K562 (cell line): ENCODE results near the gene RNF222. TPM values are rescaled to one million over a fixed set of nuclear protein-coding genes. Genes with fewer than 3 reads are reported as not detected.
A peak's percentile ranks its signal among the peaks of the same experiment; 100 is the strongest.

ENCODE experiments used
- CBX5 ChIP-seq: IDR thresholded peaks from 2 replicates; pipeline ENCODE4 v1.6.1; 2014; ENCODE audit warnings: low read depth, borderline replicate concordance
- EP300 ChIP-seq: IDR thresholded peaks from 2 replicates; pipeline ENCODE4 v1.6.1; 2012; ENCODE audit warnings: low read length, improper control_type of control experiment
- EWSR1 ChIP-seq: fragments of 450-650 bp; IDR thresholded peaks from 2 replicates; pipeline ENCODE4 v1.6.1; 2018; ENCODE audit warnings: borderline replicate concordance, mild to moderate bottlenecking, low read depth, moderate library complexity; ENCODE audit not compliant: partially characterized antibody
- GATAD2B ChIP-seq: fragments of 450-650 bp; IDR thresholded peaks from 2 replicates; pipeline ENCODE4 v1.6.1; 2017; ENCODE audit warnings: mild to moderate bottlenecking, borderline replicate concordance
- GTF2A2 ChIP-seq: IDR thresholded peaks from 2 replicates; pipeline ENCODE4 v1.6.1; 2016; ENCODE audit warnings: mild to moderate bottlenecking, missing genetic modification characterization, missing compliant biosample characterization
- HCFC1 ChIP-seq: IDR thresholded peaks from 2 replicates; pipeline ENCODE4 v1.6.1; 2012; ENCODE audit warnings: low read depth, low read length, improper control_type of control experiment
- HEY1 ChIP-seq: fragments of 250-450 bp; sonication (Bioruptor Pico); IDR thresholded peaks from 2 replicates; pipeline ENCODE4 v1.5.0; 2020; ENCODE audit warnings: mild to moderate bottlenecking, moderate library complexity, borderline replicate concordance
- JUN ChIP-seq, 2 experiments: sonication (generic) in 1 of 2; formaldehyde crosslinking in 1 of 2; IDR thresholded peaks; 2 replicates each; pipeline versions ENCODE4 v1.6.1 to v1.8.0; 2012 to 2022; ENCODE audit warnings: borderline replicate concordance in 2 of 2, mild to moderate bottlenecking in 2 of 2, improper control_type of control experiment in 1 of 2, low read depth in 1 of 2, low read length in 1 of 2, missing genetic modification reagents in 1 of 2
- NCOA1 ChIP-seq: fragments of 450-650 bp; IDR thresholded peaks from 2 replicates; pipeline ENCODE4 v1.6.1; 2016; ENCODE audit warnings: low read depth
- NFATC3 ChIP-seq: fragments of 450-650 bp; IDR thresholded peaks from 2 replicates; pipeline ENCODE4 v1.6.1; 2017; ENCODE audit warnings: mild to moderate bottlenecking
- NFE2 ChIP-seq: IDR thresholded peaks from 2 replicates; pipeline ENCODE4 v1.6.1; 2014; ENCODE audit warnings: antibody characterized with exemption, low read depth
- PRPF4 ChIP-seq: fragments of 200-400 bp; formaldehyde crosslinking; IDR thresholded peaks from one replicate; pipeline ENCODE4 v1.6.1; 2017; ENCODE audit warnings: low read length, low read depth, mild to moderate bottlenecking; ENCODE audit not compliant: insufficient read depth, poor library complexity, severe bottlenecking
- SMARCA4 ChIP-seq: fragments of 450-650 bp; IDR thresholded peaks from 2 replicates; pipeline ENCODE4 v1.6.1; 2016
- SRF ChIP-seq, 2 experiments: fragments of 250-450, 450-650 bp in 1 of 2; sonication (Bioruptor Pico) in 1 of 2; sonication (generic) in 1 of 2; formaldehyde crosslinking; IDR thresholded peaks; 2 replicates each; pipeline versions ENCODE4 v1.5.0 to v1.5.1; 2020 to 2022; ENCODE audit warnings: mild to moderate bottlenecking in 1 of 2, missing genetic modification reagents in 1 of 2
- TOE1 ChIP-seq, 2 experiments: fragments of 450-650 bp in 1 of 2; sonication (generic) in 1 of 2; formaldehyde crosslinking in 1 of 2; IDR thresholded peaks; 2 replicates each; pipeline versions ENCODE4 v1.7.1 to v1.8.0; 2016 to 2022; ENCODE audit warnings: borderline replicate concordance in 2 of 2, mild to moderate bottlenecking in 2 of 2, antibody characterized with exemption in 1 of 2, inconsistent platforms in 1 of 2, low read depth in 1 of 2, missing genetic modification reagents in 1 of 2, moderate library complexity in 1 of 2
- U2AF1 ChIP-seq: fragments of 200-400 bp; formaldehyde crosslinking; optimal IDR thresholded peaks from 2 replicates; pipeline ENCODE3; 2017; ENCODE audit warnings: mild to moderate bottlenecking, low read depth, low read length, moderate library complexity
- ZEB2 ChIP-seq: fragments of 450-650 bp; IDR thresholded peaks from 2 replicates; pipeline ENCODE4 v1.6.1; 2016
- ZNF551 ChIP-seq: fragments of 250-450 bp; sonication (Bioruptor Pico); IDR thresholded peaks from 2 replicates; pipeline ENCODE4 v1.5.0; 2021; ENCODE audit warnings: mild to moderate bottlenecking, moderate library complexity
- polyA plus RNA-seq, 8 experiments: library from polyadenylated mRNA; depleted of rRNA in 4 of 8; stranded (reverse) in 5 of 8; unstranded in 3 of 8; fragments of >200 nt; fragmentation: Nextera tagmentation in 2 of 8; fragmentation: Illumina TruSeq in 1 of 8; extraction: Ambion mirVana in 2 of 8; extraction: Trizol in 1 of 8; gene quantifications; 2 replicates each; pipeline versions ENCODE4 v1.2.1 to v1.2.3, GENCODE V29; 2011 to 2014; ENCODE audit warnings: inconsistent platforms in 1 of 8, missing spikeins in 1 of 8
- total RNA-seq, 7 experiments: library from RNA; depleted of rRNA in 6 of 7; stranded (reverse); fragments of >200 nt in 6 of 7; fragmentation: Illumina TruSeq in 2 of 7; extraction: Trizol in 2 of 7; gene quantifications; 2 replicates each; pipeline versions ENCODE4 v1.2.1 to v1.2.3, GENCODE V29; 2011 to 2021; ENCODE audit warnings: low replicate concordance in 1 of 7
- TF ChIP-seq, protein P1 (sequence below): fragments of 200-800 bp; sonication (Bioruptor generic); IDR thresholded peaks from 2 replicates; pipeline ENCODE4 v1.6.1; 2017; ENCODE audit warnings: missing genetic modification characterization, missing compliant biosample characterization
- TF ChIP-seq, protein P2 (sequence below): fragments of 450-650 bp; IDR thresholded peaks from 2 replicates; pipeline ENCODE4 v1.6.1; 2018; ENCODE audit not compliant: partially characterized antibody
- TF ChIP-seq, protein P3 (sequence below), 2 experiments: fragments of 450-650 bp in 1 of 2; sonication (generic) in 1 of 2; formaldehyde crosslinking in 1 of 2; IDR thresholded peaks in 1 of 2; conservative IDR thresholded peaks in 1 of 2; 2 replicates each; pipeline versions ENCODE4 v1.6.1 to v1.8.1; 2016 to 2023; ENCODE audit warnings: mild to moderate bottlenecking in 2 of 2, moderate library complexity in 2 of 2, inconsistent platforms in 1 of 2, missing genetic modification reagents in 1 of 2

Gene RNF222
- total and polyA plus RNA-seq, 9 of the 15 experiments (the other 6 are each of a cell fraction or from before 2014, with no cell fraction given): not detected

DNA sequence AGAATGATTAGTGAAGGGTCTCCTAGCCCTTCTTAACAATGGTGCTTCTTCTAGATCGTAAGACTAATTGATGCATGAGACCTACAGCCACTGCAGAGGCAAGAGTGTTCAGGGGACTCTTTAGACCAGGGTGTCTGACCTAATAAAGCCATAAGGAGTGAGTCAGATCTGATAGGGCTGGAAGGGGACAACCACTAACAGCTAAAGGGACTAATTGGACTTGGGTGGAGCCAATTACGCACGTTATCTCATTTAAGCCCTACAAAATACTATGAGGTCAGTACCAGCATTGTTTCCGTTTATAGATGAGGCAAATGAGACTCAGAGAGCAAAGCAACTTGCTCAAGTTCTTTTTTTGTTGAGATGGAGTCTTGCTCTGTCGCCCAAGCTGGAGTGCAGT is 14.5 kb upstream of the RNF222 start (continued):
- TF ChIP-seq SRF (CRISPR knock-in tag; IDR thresholded peaks at IDR 0.05) (peak in 1 of 2 experiments; percentile 93; a peak in 3 of 4 replicates), GATAD2B (no peak), CBX5 (no peak), NFE2 (no peak), EP300 (peak; percentile 21; the same call in 1 of the 2 replicates), EWSR1 (no peak), NFATC3 (no peak), TOE1 (IDR thresholded peaks at IDR 0.05; ENCODE audit: borderline replicate concordance) (no peak), TOE1 (CRISPR knock-in tag; IDR thresholded peaks at IDR 0.05; ENCODE audit: borderline replicate concordance, low read depth) (no peak), GTF2A2 (no peak), U2AF1 (no peak), HCFC1 (no peak), ZNF551 (CRISPR knock-in tag) (no peak), HEY1 (no peak), ZEB2 (no peak), JUN (IDR thresholded peaks at IDR 0.05; ENCODE audit: borderline replicate concordance, low read depth, low read length) (peak; percentile 88), JUN (CRISPR knock-in tag; IDR thresholded peaks at IDR 0.05; ENCODE audit: borderline replicate concordance) (no peak), PRPF4 (no peak), SMARCA4 (peak; percentile 72; the same call in 1 of the 2 replicates), NCOA1 (no peak)
- TF ChIP-seq, protein P1, sequence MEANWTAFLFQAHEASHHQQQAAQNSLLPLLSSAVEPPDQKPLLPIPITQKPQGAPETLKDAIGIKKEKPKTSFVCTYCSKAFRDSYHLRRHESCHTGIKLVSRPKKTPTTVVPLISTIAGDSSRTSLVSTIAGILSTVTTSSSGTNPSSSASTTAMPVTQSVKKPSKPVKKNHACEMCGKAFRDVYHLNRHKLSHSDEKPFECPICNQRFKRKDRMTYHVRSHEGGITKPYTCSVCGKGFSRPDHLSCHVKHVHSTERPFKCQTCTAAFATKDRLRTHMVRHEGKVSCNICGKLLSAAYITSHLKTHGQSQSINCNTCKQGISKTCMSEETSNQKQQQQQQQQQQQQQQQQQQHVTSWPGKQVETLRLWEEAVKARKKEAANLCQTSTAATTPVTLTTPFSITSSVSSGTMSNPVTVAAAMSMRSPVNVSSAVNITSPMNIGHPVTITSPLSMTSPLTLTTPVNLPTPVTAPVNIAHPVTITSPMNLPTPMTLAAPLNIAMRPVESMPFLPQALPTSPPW (CRISPR knock-in tag): no peak; the same call in 1 of the 2 replicates
- TF ChIP-seq, protein P2, sequence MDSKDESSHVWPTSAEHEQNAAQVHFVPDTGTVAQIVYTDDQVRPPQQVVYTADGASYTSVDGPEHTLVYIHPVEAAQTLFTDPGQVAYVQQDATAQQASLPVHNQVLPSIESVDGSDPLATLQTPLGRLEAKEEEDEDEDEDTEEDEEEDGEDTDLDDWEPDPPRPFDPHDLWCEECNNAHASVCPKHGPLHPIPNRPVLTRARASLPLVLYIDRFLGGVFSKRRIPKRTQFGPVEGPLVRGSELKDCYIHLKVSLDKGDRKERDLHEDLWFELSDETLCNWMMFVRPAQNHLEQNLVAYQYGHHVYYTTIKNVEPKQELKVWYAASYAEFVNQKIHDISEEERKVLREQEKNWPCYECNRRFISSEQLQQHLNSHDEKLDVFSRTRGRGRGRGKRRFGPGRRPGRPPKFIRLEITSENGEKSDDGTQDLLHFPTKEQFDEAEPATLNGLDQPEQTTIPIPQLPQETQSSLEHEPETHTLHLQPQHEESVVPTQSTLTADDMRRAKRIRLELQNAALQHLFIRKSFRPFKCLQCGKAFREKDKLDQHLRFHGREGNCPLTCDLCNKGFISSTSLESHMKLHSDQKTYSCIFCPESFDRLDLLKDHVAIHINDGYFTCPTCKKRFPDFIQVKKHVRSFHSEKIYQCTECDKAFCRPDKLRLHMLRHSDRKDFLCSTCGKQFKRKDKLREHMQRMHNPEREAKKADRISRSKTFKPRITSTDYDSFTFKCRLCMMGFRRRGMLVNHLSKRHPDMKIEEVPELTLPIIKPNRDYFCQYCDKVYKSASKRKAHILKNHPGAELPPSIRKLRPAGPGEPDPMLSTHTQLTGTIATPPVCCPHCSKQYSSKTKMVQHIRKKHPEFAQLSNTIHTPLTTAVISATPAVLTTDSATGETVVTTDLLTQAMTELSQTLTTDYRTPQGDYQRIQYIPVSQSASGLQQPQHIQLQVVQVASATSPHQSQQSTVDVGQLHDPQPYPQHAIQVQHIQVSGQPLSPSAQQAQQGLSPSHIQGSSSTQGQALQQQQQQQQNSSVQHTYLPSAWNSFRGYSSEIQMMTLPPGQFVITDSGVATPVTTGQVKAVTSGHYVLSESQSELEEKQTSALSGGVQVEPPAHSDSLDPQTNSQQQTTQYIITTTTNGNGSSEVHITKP: peak; percentile 69
- TF ChIP-seq, protein P3, sequence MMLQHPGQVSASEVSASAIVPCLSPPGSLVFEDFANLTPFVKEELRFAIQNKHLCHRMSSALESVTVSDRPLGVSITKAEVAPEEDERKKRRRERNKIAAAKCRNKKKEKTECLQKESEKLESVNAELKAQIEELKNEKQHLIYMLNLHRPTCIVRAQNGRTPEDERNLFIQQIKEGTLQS (IDR thresholded peaks at IDR 0.05): peak; percentile 85
- TF ChIP-seq, protein P3 (CRISPR knock-in tag; conservative IDR thresholded peaks at IDR 0.05): no peak
